ENCODE results near the gene MAD1L1.
"Not testable (repeated sequence)": the region's sequence is repeated elsewhere in the genome, so short reads cannot be mapped to it uniquely, and the experiment has no call there.

MAD1L1 gene

GRCh38 chr7:1985936-1986335, 246.8 kb downstream of the MAD1L1 start:
- DNase-seq (ENCODE audit: low spot score), result no peak

GRCh38 chr7:1985042-1985441, 247.7 kb downstream of the MAD1L1 start:
- DNase-seq (ENCODE audit: low spot score), result no peak

- DNase-seq (ENCODE audit: low spot score), result no peak
Observed at GRCh38 chr7:1981878-1982230, 250.9 kb downstream of the MAD1L1 start.

- DNase-seq (ENCODE audit: low spot score), result no peak
Observed at GRCh38 chr7:1981201-1981877, 251.4 kb downstream of the MAD1L1 start.

GRCh38 chr7:1979591-1980560, 252.9 kb downstream of the MAD1L1 start:
- no peak for DNase-seq (ENCODE audit: low spot score)

GRCh38 chr7:1978656-1979590, 253.8 kb downstream of the MAD1L1 start:
- no peak for DNase-seq (ENCODE audit: low spot score)

GRCh38 chr7:1977876-1978441, 254.8 kb downstream of the MAD1L1 start:
- no peak for DNase-seq (ENCODE audit: low spot score)

- no peak for DNase-seq (ENCODE audit: low spot score)
Observed at GRCh38 chr7:1977059-1977875, 255.5 kb downstream of the MAD1L1 start.

GRCh38 chr7:1976521-1976920, 256.2 kb downstream of the MAD1L1 start:
- not testable (repeated sequence) for DNase-seq (ENCODE audit: low spot score)

- DNase-seq (ENCODE audit: low spot score), result no peak
Observed at GRCh38 chr7:1975581-1975980, 257.2 kb downstream of the MAD1L1 start.

GRCh38 chr7:1975179-1975578, 257.6 kb downstream of the MAD1L1 start:
- DNase-seq (ENCODE audit: low spot score), result no peak

GRCh38 chr7:1974290-1975101, 258.2 kb downstream of the MAD1L1 start:
- no peak for DNase-seq (ENCODE audit: low spot score)

GRCh38 chr7:1973321-1974251, 259.2 kb downstream of the MAD1L1 start:
- DNase-seq (ENCODE audit: low spot score), result no peak

GRCh38 chr7:1972744-1973143, 260.0 kb downstream of the MAD1L1 start:
- DNase-seq (ENCODE audit: low spot score), result no peak

GRCh38 chr7:1971946-1972654, 260.6 kb downstream of the MAD1L1 start:
- DNase-seq (ENCODE audit: low spot score), result no peak

GRCh38 chr7:1970895-1971294, 261.9 kb downstream of the MAD1L1 start:
- no peak for DNase-seq (ENCODE audit: low spot score)

GRCh38 chr7:1970285-1970660, 262.5 kb downstream of the MAD1L1 start:
- not testable (repeated sequence) for DNase-seq (ENCODE audit: low spot score)

Data from D341Med (cell line).